ENCODE data around the gene ALDH2.

- no peak for TF ChIP-seq CTCF (IDR thresholded peaks at IDR 0.05)
- TF ChIP-seq POLR2A (IDR thresholded peaks at IDR 0.05): no peak
Measured at GRCh38 chr12:111864913-111865312, 98.2 kb downstream of the ALDH2 start.

Data from adrenal gland (tissue), 5 donors.